ENCODE measurements around the gene TNS2.

GRCh38 chr12:53052419-53053217, 2.8 kb downstream of the TNS2 start:
- TF ChIP-seq ZNF558 (tag by site-specific recombination; IDR thresholded peaks at IDR 0.05): no peak
- TF ChIP-seq BCL11A (tag by site-specific recombination; IDR thresholded peaks at IDR 0.05; ENCODE audit: low read depth): no peak
- no peak for TF ChIP-seq ZNF10 (tag by site-specific recombination; IDR thresholded peaks at IDR 0.05)
- TF ChIP-seq MEIS1 (CRISPR knock-in tag; IDR thresholded peaks at IDR 0.05; ENCODE audit: borderline replicate concordance): no peak
- no peak for TF ChIP-seq OSR2 (tag by site-specific recombination; IDR thresholded peaks at IDR 0.05)
- TF ChIP-seq CTCF (tag by site-specific recombination; IDR thresholded peaks at IDR 0.05): no peak
- TF ChIP-seq GLI4 (tag by site-specific recombination; IDR thresholded peaks at IDR 0.05): no peak
- no peak for TF ChIP-seq ZBTB44 (tag by site-specific recombination; IDR thresholded peaks at IDR 0.05)
- TF ChIP-seq ZNF514 (tag by site-specific recombination; IDR thresholded peaks at IDR 0.05): no peak
- no peak for TF ChIP-seq ZNF175 (tag by site-specific recombination; IDR thresholded peaks at IDR 0.05)
- TF ChIP-seq ZNF544 (tag by site-specific recombination; IDR thresholded peaks at IDR 0.05): no peak
- TF ChIP-seq KLF1 (tag by site-specific recombination; IDR thresholded peaks at IDR 0.05): peak; percentile 87
- TF ChIP-seq ZNF785 (tag by site-specific recombination; IDR thresholded peaks at IDR 0.05): no peak
